ENCODE measurements around the gene PRTFDC1.
"Not testable (repeated sequence)": the region's sequence is repeated elsewhere in the genome, so short reads cannot be mapped to it uniquely, and the experiment has no call there.

The PRTFDC1 gene

DNA sequence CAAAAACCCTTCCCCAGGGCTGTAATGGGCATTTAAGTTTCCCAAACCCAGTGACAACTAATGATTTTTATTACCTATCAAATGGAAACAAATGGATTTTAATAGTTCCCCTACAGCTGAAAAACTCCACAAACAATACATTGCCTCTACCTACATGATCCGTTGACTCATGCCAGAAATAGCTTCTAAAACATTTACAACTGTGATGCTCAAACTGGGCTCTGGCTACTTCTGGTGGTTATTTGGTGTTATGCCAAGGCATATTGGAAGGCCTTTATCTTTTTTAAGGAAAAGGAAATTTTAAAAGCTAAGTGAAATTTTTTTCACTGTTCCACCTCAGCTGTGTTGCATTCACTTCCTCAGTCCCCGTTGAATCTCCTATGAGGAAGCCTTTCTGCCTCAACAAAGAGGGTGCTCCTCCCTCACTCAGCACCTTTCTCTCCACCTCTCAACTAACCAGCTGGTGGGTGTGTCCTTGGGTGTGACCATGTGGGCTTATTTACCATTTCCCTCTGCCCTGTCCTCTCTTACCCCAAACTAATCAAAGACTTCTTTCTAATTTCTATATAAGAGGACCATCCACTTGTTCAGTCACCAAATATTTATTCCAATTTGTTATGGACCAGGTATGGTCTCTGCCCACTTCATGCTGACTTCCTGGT is 82.9 kb downstream of the PRTFDC1 start:
- DNase-seq = no peak

DNA sequence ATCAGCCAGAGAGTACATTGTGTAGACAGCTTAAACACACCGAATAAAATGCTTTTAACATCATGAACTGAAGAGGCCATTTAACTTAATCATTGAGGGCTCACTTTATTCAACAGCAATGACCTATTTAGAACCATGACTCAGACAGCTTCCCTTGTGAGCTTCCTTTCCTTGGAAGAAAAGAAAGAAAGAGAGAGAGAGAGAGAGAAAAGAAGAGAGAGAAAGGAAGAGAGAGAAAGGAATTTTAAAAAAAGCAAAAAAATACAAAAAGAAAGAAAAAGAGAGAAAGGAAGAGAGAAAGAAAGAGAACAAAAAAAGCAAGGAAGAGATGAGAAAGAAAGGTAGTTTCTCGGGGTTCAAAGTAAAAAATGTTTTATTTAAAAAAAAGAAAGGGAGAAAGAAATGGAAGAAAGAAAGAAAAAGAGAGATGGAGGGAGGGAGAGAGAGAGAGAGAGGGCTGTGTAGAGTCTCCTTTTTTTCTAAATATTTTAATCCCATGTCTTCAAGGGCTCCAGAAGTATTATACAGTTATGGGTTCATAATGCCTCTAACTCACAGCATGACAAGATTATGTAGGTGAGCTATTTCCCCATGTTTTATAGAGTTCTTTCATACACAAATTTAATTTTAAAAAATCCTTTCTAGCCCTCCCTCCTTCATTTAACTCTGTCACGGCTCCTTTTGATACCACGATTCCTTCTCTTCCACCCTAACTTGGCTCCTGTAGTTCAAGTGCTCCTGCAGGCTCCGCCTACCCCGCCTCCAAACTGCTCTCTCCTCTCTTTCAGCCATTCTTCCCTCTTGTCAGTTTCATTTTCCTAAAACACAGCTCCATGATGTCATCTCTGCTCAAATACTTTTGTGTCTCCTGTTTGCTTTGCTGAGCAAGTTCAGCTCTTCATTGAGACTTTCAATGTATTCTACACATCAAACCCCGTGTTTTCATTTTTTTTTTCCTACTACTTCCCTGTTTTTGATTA is 85.5 kb downstream of the PRTFDC1 start:
- DNase-seq = peak; percentile 13

DNA sequence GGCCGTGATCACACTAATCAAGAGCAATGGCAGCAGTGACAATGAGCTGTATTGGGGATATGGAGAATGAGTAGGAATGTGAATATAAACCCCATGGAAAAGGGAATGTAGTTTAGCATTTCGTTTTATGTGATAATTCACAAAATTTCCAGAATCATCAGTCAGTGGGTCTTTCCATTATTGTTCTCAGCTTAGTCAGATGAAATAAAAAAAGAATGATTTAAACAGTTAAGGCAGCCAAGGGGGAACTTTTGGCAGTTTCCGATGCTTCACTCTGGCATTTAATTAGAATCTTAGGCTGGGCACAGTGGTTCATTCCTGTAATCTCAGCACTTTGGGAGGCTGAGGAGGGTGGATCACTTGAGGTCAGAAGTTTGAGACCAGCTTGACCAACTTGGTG is 86.6 kb downstream of the PRTFDC1 start:
- no peak for DNase-seq

DNA sequence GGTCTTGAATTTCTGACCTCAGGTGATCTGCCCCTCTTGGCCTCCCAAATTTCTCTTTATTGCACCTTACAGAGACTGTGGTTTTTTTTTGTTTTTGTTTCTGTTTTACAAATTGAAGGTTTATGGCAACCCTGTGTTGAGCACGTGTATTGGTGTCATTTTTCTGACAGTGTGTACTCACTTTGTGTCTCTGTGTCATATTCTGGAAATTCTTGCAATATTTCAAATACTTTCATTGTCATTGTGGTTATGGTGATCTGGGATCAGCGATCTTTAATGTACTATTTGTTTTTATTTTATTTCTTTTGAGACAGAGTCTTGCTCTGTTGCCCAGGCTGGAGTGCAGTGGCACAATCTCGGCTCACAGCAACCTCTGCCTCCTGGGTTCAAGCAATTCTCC is 89.8 kb downstream of the PRTFDC1 start:
- no peak for DNase-seq

DNA sequence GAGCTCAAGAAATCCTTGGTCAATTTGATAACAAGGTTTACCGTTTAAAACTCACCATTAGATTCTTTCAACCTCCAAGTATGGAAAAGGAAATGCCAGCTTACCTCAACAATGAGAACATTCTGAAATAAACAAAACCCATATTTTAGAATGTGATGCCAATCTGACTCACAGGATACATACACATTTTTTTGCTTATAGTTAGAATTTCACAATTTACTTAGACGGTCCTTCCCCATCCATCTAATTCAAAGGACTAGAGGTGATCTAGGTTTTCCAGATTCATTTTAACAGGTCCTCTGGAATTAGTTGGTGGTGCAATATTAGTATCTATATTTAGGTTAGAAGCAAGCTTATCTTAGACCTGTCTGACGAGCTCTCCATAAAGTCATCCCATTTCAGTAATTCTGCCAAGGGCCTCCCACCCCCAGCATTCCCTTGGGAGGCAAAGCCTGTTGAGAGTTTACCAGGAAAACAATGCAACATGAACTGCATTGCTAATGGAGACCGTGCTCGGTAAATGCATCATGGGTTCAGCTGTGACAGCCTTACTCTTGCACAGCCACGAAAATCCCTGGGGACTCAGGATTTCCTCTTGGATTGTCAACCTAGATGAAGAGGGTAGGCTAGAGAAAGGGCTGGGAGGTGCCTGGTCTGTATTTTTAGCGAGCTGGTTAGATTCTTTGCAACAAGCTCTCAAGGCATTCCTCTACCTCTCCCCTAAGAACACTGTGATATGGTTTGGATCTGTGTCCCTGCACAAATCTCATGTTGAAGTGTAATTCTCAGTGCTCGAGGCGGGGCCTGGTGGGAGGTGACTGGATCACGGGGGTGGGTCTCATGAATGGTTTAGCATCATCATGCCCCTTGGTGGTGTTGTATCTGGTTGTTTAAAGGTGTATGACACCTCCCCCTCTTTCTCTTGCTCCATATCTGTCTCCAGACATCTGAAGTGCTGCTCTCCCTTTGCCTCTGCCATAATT is 93.8 kb downstream of the PRTFDC1 start:
- no peak for DNase-seq

DNA sequence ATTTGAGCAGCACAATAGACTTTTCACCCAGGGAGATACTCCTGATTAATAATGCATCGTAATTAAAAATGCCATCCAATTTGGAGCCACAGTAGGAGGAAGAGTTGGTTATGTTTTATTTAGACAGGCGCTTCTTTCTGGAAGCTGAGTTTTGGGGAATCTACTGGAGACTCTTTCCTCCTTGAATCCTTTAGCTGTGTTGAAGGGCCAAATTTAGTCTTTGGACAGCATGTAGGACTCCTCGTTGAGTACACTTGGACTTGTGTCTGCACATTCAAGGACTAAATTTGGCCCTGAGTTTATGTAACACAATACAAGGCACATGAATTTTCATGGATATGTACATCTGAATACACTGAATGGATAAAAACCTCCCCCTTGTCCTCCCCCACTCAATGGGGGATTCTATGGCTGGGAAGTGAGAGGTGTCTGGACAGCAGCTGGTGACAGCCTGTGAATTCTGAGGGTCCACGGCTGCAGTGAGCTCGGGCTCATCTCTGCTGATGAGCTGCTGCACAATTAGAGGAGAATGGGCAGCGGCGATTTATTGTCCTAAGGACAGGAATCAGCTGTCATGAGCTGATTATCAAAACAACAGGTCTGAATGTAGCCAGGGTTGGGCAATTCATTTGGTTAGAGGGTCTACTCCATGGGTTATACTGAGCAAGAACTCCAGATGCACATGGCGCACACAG is 95.2 kb downstream of the PRTFDC1 start:
- DNase-seq = peak; percentile 57

DNA sequence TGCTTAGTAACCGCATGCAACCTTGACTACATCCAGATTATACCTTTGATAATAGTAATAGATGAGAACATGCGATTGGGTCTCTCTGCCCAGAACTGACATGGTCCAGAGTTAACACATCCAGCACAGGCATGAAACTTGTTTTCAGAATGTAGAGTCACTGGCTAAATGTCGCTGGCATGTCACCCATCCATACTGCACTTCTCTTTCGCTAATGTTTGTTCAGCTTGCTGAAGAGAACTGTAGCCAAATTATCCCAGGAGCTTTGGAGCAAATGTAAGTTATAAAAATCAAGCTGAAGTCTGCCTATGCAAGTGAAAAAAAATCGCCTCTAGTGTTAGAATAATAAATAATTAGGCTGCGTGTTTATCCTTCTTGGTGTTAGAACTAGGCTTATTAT is 98.2 kb downstream of the PRTFDC1 start:
- DNase-seq = no peak

DNA sequence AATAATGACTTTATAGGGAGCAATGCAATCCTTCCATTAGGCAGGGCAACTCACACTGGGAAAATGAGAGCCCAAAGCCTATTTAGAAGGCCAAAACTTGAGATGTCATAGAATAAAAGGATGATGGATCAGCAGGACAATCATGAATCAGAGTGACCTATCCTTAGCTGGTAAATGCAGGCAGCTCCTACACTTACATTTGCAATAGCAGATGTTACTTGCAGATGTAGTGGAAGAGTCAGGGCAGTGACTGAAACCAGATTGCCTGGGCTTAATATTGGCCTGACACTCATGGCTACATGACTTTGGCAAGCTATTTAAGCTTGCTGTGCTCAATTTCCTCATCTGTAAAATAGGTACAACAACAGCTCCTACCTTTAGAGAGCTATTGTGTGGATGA is 98.7 kb downstream of the PRTFDC1 start:
- DNase-seq = no peak

DNA sequence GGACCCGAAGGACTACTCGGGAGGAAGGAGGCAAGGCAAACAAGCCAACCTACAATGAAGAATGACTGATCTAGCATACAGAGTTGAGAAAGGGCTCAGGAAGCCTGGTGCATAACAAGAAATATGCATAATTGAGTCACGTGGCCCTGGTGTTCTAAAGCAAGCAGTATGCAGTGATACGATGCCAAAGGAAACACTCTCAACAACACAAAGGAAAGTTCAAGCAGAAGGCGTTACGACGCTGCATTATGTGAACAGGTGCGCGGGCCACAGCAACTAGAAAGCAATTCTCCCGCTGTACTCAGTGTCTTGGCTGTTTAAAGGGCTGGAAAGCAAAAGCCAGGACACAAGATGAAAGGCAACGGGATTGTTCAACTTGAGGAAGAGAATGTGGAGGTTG is 100.8 kb downstream of the PRTFDC1 start:
- peak; percentile 93 for DNase-seq

DNA sequence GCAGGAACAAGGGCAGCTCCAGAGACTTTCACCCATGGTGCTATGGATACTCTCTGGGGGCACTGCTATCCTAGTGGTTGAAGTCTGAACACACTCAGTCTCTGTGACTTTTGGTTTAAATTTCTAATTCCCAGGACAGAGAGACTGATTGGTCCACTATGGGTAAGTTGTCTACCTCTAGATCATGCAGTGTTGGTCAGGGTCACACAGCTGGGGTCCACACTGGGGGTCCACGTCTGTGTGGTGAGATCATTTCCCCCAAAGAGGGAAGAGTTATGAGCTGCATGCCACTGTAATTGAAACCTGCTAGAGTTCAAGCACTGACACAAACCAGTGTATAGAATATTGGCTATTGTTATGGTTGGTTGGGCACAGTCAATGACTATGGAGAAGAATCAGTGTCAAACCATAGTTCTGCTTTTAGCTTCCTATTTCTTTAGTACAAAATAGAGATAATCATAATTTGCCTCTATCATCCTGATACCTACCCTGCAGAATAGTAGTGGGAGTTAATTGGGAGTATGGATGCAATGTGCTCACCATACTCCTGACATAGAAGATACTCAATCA is 101.6 kb downstream of the PRTFDC1 start:
- DNase-seq = peak; percentile 48

DNA sequence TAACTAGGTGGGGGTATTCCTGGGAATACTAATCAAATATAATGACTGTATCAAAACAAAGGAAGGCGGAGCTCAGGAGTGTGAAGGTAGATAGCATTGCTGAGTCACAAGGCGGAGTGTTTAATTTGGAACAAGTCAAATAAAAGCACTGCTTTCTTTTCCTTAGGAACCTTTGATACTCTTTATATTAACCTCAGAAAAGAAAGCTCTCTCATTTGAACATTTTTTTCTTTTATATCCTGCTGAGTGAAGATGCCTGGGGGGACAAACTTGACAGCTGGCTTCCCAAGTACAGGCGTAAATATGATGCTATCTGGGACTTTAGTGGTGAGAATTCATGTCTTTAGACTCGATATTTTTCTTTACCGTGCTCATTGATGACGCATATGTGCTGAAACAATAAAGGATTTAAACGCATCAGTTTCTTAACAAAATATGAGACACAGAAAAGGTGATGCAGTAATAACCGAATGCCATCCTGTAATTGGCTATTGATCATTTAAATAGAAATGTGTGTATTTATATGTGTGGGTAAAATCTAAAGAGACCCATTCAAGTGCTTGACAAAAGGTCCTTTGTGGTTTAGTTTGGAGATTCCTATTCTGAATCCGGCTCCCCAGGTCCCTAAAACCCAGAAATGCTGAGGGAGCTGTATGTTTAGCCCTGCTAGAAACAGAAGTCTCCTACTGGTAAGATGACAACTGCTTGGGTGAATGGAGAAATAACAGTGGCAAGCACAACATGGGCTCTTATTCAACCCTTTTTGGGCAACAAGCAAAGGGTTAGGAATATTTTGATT is 102.7 kb downstream of the PRTFDC1 start:
- peak; percentile 89 for DNase-seq

DNA sequence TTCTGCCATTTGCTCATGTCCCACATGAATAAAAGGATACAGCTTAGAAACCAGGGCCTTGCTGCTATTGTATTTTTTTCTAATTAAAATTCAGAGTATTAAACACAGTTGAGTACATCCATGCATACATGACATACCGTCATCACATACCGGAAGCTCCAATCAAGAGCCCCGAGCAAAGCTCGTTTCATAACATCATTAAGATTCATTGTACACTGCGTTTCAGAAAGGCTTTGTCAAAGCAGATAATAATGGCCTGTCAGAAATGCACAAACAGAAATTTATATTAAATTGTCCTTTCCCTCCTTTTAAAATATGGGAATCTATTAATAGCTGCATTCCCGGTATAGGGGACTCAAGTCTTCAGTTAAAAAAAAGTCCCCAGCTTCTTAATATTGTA is 103.4 kb downstream of the PRTFDC1 start:
- DNase-seq = peak; percentile 87

DNA sequence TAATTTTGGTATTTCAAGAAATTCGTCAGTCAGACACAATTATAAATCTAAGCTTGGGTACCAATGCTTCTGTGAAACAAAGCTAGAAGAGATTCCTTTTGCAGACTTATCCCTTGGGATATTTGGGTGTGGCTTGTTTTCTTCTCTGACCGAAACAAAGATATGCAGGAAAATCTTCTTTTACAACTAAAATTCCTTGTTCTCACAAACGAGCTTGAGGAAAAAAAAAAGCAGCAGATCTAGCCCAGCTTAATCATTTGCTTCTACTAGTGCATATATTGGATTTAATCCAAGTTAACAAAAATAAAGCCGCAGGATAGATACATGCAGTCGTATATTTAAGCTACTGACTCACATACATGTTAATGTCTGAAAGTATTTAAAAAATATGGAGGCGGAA is 104.2 kb downstream of the PRTFDC1 start:
- DNase-seq = no peak

DNA sequence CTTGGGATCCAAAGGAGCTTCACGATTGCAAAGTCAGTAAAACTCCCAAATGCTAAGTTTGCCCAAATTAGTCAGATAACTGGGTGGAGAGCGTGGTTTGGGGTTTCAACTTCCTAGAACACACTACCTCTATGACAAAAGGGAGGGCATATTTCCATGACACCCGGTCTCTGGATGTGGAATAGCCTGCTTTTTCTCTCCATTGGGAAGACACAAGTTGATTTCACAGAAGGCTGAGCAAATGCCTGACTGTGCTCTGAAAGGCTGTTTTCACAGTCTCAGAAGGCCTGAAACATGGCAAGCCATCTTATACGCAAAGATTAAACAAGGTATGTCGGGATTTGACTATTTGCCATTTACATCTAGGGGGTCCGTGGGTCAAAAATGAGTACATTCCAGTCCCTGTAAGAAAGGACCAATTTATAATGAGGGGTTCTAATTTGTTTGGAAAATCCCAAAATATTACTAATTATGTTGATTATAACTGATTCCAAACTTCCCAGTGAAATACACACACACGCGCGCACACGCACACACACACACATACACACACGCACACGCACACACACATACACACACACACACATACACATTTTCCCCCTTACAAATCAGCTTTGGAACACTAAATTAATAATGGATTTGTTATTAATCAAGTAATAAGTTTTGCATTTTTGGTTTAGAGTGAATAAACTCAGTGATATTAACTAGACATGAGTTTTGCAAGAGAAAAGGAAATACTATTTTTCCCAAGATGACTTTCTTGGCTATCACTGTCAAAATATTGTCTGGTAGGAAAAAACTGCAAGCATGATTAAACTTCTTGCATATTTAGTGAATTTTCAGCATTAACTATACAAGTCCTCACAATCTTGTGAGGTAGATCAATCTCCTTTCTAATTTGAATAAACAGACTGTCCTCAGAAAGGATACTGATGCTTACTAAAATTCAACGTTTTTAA is 105.0 kb downstream of the PRTFDC1 start:
- no peak for DNase-seq

DNA sequence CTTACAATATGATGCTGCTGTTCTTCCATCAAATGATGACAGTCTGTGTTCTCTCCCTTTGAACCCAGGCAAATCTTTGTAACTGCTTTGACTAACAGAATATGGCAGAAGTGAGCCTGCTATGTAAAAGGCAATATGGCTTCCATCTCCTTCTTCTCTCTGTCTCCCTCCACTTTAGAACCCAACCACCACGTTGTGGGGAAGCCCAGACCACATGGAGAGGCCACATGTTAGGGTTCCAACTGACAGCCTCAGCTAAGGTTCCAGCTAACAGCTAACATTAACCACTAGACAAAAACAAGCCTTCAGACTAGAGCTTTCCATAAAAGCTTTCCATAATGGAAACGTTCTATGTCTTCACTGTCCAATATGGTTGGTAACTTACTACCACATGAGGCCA is 107.7 kb downstream of the PRTFDC1 start:
- no peak for DNase-seq

DNA sequence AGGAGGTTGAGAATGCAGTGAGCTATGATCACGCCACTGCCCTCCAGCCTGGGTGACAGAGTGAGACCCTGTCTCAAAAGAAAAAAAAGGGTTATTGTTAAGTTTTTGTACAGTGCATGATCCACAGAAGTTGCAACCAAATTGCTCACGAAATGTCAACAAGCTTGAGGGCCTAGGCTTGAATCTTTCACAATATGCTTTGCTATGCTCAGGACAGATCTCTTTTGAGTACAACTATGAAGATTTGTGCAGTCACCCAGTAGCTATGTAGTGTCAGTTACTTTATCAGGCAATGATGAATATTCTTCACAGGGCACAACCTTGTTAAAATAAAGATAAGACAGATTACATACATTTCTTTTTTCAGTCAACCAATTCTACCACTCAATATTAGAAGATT is 109.2 kb downstream of the PRTFDC1 start:
- DNase-seq = no peak

DNA sequence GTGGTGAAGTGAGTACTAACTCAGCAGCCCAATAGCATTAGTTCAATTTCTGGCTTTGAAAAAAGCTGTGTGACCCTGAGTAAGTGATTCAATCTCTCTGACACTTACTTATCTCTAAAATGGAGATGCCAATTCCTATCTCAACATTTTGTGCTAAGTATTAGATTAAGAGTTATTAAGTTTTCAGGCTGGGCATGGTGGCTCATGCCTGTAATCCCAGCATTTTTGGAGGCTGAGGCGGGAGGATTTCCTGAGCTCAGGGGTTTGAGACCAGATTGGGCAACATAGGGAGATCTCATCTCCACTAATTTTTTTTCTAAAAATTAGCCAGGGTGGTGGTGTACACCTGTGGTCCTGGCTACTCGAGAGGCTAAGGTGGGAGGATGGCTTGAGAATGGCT is 109.5 kb downstream of the PRTFDC1 start:
- no peak for DNase-seq

DNA sequence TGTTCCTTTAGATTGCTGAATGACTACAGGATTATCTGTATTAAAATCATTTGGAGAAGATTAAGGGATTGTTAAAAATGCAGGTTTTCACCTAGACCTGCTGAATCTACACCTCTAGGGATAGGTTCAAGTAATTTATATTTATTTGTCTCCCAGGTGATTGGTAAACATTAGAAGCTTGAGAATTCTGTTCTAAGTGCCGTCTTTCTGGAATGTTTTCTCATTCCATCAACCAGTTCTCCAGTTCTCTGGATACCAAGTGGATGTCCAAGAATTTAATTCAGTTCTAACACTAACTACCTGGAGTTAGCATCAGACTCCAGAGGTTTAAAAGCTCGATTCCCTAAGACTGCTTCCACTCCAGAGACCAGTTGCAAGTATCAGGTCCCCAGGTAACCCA is 110.9 kb downstream of the PRTFDC1 start:
- no peak for DNase-seq

DNA sequence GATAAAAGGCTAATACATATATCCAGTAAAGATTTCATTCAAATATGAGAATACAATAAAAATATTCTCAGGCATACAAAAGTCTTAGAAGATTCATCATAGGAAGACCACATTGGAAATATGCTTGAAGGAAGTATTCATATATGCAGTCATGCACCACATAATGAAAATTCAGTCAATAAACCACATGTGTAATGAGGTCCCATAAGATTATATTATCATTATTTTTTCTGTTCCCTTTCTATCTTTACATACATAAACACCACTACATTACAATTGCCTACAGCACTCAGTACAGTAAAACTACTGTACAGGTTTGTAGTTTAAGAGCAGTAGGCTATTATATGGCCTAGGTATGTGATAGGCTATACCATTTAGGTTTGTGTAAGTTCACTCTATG is 111.6 kb downstream of the PRTFDC1 start:
- DNase-seq = no peak

DNA sequence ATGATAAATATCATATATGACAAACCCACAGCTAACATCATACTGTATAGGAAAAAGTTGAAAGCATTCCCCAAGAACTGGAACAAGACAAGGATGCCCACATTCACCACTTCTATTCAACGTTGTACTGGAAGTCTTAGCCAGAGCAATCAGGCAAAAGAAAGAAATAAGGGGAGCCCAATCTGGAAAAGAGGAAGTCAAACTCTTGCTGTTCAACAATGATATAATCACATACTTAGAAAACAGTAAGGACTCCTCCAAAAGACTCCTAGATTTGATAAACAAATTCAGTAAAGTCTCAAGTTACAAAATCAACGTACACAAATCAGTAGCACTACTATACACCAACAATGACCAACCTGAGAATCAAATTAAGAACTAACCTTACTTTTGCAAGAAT is 114.6 kb downstream of the PRTFDC1 start:
- not testable (repeated sequence) for DNase-seq
